NAMALWA (cell line): ENCODE measurements around the gene GCN1.

ENCODE experiments used
- DNase-seq: peaks from one replicate; pipeline ENCODE4 v3.0.0-alpha.2; 2015; ENCODE audit warnings: low spot score

GCN1 gene

DNA sequence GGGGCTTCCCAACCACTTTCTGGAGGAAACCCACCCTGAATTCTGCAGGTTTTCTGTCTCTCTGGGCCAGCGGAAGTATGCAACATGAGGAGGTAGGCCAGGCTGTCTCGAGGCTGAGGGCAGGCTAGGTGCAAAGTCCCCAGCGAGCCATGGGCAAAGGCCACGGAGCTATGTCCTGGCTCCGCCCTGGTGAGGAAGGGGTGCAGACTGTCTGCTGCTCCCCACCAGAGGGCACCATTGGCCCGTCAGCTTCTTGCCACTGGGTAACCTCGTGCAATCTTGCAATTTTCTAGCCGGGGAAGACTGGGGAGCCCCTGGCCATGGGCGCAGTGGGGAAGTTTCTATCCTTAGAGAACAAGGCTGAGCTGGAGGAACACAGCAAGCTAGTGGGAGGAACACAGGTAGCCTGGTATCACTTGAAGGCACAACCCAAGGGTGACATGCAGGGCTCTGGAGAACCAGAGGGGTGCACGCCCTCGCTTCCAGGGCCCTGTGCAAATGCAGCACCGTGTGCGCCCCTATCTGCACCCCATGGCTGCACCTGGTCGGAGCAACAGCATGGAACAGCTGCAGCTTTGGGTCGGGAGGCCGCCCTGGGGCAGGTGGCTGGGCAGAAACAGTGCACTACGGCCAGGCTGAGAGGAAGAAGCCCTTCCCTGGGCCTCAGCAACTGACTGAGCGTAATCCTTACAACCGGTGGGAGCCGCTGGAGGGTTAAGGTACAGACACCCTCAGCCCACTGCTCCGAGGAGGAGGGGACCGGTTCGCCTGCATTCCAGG, 34.0 kb upstream of the GCN1 start:
- peak; percentile 92 for DNase-seq

DNA sequence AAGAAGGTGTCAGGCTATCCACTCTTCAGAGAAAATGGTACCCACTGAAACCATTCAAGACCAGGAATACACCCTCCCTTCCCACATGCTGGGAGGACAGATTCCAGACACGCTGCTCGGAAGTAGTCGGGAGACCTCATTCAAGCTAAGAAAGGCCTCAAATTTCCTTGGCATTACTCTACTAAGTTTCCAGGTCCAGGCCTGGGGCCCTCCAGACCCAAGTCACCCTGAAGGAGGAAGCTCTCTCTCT, 33.5 kb upstream of the GCN1 start:
- DNase-seq = no peak

DNA sequence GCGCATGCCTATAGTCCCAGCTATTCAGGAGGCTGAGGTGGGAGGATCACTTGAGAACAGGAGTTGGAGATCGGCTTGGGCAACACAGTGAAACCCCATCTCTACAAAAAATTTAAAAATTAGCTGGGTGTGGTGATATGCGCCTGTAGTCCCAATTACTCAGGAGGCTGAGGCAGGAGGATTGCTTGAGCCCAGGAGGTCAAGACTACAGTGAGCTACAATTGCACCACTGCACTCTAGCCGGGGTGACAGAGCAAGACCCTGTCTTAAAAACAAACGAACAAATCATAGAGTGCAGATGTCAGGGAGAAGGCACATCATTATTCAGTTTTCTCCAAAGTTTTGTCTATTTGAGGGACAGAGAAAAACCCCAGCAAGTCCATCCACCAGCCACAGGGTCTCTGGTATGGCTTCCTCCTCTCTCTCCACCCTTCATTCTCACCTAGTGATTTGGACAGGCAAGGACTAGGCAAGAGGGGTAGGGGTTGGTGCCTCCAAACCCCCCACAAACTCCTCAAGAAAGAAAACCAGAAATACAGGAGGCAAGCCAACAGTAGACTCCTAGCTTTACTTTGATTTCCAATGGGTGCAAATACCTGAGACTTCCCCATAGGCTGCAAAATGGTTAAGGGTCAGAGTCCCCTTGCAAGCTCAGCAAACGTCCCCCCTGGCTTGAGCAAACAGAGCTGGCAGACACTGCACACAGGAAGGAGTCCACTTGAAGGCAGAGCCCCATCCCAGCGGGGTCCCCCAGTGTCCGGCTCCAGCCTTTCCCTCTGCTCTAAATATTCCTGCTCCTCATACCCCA, 32.9 kb upstream of the GCN1 start:
- no peak for DNase-seq

DNA sequence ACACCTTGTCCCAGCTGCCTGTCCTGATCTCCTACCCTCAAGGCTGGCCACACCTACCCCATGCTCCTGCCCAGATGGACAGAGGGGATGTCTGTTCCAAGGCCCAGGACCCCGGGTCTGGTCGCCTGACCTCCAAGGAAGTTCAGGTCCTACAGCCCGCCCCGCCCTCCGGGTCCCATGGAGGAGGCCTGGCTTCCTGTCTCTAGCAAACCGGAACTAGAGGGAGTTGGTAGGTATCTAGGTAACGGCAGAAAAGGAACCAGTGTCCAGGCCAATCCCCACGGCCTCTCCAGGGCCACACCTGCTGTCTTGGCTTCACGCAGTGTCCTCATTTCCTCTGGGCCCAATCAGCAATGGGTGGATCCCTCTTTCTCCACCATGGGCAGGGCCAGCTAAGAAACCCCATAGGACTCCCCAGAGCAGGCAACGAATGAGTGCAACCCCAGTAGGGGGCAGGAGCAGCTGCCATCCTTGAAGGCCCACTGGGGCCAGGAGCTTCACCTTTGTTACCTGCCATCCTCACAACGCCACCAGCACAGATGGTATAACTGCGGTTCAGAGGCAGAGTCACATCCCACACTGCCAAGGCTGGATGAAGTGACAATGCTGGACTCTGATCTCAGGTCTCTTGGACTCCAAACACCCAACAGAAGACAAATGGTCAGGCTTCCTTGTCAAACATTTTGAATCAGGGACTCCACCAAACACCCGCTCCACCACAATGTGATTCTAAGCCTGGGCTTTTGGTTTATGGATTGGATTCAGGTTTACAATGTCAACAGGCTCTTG, 31.5 kb upstream of the GCN1 start:
- no peak for DNase-seq

DNA sequence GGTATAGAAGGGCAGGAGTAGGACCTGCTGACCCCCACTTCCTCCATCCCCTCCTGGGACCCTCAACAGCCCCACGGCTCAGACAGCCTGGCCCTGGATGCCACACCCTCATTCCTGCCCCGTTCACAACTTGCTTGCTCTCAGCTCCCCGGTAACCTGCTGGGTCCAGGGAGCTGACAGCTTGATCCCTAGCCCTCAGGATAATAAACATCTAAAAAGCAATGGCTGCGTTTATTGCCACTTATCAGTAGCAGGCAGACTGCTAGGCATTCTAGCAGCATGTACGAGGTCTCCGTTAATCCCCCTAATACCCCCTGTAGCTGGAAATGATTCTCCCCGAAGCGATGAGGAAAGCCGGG, 30.7 kb upstream of the GCN1 start:
- DNase-seq = no peak

DNA sequence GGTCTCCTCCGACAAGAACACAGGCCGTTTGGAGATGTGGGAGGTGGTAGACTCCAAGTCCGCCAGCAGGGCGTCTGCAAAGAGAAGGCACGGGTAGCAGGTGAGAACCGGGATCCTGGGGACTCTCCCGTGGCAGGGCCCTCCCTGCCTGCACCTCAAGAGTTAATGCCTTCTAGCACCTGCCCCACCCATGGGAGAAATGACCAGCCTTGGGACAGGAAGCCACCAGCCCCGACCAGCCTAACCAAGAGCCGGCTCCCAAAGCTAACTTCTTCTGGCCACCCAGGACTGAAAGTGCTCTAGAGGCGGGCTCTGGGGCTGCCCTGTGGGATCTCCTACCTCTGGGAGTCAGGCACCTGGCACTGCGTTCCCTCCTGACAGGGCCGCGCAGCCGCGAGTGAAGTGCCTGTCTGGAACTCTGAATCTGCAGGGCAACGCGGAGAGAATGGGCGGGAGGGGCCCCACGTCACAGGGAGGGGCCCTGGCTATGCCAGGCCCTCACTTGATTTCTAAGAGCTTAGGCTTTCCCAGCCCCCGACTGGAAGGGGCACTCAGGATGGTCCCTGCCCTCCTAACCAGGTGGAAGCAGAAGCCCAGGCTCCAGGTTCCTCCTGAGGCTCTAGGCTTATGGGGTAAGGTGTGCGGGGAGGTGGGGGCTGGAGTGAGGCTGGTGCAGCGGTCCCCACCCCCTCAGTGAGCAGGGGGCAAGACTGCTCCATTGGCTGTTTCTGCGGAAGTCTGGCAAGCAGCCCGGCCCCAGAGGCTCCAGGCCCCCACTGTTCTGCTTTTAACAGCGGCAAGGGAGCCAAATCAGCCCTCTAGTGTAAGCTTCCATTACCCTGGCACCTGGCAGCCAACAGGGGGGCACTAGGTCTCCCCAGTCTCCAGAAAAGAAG, 30.0 kb upstream of the GCN1 start:
- DNase-seq = no peak

DNA sequence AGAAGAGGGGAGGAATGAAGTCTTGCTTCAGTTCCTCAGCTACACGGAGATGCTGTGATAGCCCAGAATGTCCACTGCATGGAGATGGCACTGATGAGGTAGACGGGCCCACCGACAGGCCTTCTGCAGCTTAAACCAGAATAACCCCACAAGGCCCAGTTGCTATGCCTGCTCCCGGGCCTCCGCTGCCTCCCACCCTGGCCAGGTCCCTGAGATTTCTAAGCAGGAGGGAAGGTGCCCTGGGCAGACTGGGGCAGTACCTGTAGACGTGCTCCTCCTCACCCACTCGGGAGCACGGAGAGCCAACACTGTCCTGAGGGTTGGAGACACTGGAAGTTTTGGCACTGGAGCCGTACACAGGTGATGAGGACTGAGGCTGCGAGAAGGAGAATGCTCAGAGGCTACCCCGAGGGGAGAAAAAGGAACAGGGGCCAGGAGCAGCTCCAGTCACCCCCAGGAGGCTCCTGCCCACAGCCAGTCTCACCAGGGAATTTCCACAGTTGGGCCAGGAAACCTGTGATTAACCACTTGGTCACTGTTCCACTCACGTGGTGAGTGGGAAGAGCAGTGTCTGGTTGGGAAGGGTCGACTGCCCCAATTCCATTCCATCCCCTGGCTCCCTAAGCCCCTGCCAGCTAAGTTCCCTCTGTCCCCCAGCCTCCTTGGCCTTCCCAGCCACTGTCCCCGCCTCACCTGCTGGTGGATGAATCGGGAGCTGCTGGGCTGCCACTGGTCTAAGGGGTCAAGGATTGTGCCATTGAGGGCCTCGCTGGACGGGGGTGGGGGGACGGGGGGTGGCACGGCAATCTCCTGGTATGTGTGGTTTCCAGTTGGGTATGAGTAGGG, 29.2 kb upstream of the GCN1 start:
- no peak for DNase-seq

DNA sequence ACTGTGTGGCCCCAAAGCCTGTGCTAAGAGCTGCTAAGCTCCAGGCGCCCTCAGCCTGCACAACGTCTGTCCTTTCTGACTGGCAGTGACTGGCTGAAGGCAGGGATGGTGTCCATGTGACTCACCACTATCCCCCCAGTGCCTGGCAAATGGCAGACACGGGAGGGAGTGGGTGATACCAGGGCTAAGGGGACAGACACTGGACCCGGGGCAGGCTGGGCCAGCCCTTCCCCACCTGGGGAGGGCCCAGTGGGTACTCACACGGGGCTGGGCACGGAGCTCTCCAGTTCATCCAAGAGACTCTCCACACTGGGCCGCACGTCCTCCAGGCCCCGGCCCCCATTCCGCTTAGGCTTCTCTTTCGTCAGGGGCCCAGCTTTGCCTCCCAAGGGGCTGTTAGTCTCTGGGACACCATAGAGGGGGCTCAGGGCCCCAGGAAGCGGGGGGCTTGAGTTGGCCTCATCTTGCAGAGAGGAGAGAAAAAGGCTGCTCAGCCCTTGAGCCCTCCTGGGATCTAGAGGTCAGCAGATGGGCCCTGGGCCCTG, 27.8 kb upstream of the GCN1 start:
- DNase-seq = no peak

DNA sequence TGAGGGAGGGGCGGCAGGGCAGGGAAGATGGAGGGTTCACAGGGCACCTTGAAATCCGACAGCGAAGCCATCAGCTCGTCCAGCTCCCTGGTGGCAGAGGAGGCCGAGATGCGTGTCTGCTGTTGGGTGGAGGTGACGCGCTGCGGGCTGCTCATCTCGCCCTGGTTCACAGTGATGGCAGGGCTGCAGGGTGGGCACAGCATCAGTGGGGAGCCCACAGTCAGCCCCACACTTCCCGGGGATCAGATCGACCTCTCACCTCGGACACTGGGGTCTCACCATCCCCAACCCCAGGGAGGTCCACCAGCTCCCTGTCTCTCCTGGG, 27.0 kb upstream of the GCN1 start:
- no peak for DNase-seq

DNA sequence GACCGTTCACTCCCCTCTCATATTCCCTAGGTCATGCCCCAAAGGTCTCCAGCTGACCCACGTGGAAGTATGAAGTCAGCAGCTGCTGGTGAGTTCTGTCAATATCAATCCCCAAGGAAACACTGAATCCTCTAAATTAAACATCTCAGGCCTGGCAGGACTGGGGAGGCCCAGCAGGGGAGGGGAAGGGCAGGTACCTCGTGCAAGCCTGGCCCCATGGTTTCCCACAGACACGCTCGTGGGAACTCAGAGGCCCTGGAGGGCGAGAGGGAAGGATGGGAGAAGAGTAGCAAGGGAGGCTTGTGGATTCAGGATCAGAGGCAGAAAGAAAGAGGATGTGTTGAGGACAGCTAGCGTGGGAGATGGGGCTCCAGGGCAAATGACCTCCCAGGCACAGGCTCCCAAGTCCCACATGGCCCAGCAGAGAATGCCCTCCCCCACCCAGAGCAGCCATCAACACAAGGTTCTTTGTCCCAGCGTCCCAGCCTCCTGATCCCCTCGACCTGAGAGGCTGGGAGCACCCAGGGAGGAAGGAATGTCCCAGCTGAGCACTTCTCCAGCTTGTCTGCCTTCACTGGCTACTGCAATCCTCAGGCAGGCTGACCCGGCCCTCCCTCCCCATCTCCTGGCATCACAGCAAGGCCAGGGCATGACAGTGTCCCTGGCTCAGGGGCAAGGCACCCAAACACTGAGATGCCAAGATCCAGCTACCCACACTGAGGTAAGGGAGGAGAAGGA, 26.5 kb upstream of the GCN1 start:
- no peak for DNase-seq

DNA sequence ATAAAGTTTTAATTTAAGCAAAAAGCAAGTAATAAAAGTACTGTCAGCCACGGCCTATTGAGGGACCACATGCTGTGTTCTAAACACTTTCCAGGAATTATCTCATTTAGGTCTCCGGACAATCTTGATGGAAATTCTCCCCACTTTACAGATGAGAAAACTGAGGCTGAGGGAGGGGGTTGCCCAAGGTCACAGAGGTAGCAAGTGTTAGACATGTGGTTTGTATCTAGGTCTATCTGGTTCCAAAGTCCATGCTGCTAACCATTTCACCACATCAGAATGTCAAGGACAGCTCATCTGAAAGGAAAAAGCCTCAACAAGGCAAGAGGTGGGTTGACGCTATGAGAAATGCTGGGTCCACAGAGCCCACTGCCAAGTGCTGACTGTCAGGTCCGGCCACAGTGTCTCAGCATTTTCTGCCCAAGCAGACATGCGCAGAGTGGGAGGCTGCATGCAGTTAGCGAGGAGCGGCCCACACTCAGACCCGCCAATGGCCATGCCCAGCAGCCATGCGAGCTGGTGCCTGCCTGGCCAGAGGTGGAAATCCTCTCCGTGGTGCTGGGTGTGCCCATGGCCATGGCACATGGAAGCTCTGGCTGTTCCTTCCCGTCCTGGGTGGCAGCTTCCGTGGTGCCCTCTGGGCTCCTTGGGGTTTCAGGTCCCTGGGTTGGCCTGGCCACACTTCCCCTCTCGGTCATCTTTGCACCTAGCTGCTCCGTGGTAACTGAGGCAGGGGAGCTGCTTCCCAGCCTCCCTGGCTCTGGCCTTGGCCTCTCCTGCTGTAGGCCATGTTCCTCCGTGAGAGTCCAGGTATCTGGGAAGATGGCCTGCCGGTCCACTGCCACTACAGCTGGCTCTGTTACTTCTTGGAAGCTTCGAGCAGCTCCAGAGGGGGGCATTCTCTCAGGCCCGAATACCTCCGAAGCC, 24.4 kb upstream of the GCN1 start:
- no peak for DNase-seq

DNA sequence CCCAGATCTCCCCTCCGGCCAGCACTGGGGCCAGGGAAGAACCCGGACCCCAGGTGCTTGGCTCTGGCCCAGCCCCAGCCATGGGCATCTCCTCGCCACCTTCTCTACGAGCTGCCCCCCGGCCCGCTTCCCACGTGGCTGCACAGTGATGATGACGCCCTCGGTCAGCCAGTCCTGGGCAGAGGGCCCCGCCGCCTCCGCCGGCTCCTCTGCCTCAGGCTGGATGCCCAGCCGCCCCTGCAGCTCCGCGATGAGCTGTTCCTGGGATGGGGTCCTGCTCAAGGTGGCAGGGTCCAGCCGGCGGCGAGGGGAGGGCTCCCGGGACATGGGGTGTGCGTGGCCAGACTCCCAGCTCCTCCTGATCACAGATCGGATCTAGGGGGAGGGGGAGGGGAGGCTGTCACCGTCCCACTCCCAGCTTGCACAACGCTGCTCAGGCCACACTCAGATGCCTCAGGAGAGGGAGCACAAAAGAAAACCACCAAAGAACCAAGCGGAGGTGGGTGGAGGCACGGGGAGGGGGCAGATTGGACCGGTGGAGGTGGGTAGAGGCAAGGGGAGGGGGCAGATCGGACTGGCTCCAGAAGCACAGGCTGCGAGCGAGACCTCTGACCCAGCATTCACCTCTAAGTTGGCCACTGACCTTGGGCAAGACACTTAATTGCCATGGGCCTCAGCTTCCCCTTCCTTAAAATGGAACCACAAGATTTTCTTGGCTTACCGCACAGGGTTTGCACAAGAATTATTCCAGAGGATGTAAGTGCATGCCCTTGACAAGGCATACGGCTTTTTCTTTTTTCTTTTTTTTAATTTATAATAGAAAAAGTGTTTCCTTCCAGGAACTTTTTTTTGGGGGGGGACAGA, 22.5 kb upstream of the GCN1 start:
- DNase-seq = no peak

DNA sequence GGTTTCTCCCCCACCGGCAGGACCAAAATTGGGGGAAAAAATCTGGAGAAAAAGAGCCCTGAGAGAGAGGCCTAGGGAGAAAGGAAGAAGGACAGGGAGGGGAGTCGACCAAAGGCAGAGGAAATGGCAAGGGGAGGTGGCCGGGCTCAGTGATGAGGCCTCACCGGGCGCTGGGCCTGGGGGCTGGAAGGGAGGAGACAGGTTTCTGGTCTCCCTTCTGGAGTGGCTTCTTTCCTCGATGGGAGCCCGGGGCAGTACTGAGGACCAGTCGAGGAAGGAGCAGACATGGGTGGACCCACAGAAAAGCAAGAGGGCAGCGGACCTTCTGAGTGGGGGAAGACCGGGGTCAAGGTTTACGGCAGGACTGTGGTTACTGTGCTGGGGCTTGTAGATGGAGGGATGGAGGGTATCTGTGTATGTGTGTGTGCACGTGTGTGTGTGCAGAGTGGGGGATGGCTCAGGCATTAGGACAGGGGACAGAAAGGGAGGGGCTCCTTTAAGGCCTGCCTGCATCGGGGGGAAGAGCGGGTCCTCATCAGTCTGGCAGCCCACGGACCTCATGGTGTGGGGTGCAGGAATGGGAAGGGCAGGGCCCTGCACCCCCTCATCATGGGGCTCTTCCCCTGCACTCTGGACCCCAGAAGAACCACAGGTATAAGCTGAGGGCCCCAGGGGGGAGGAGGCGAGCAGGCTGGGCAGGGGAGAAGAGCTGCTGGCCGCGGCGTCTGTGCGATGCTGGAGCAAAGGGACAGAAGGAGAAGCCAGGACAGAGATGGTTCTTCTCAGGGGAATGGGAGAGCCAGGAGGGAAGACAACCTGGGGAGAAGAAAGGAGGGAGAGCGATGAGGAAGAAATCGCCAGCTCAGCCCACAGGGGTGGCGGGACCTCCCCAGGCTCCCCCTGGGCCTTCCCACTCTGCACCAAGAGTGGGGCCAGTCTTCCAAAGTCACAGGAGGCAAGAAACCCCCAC, 21.5 kb upstream of the GCN1 start:
- DNase-seq = no peak

DNA sequence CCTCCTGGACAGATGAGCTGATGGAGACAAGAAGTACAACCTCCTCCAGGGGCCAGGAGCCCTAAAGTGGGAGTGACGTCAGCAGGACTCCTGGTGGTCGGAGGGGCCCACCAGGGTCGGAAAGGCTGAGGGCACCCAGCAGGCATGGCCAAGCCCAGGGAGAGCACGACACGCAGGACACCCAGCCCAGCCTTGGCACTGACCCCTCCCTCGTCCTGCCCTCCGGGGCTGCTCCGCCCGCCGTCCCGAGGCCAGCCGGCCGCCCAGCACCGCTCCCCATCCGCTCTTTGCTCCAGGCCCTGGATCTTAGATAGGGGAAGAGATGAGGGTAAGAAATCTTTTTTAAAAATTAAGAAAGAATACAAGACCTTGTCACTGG, 20.8 kb upstream of the GCN1 start:
- DNase-seq = no peak

DNA sequence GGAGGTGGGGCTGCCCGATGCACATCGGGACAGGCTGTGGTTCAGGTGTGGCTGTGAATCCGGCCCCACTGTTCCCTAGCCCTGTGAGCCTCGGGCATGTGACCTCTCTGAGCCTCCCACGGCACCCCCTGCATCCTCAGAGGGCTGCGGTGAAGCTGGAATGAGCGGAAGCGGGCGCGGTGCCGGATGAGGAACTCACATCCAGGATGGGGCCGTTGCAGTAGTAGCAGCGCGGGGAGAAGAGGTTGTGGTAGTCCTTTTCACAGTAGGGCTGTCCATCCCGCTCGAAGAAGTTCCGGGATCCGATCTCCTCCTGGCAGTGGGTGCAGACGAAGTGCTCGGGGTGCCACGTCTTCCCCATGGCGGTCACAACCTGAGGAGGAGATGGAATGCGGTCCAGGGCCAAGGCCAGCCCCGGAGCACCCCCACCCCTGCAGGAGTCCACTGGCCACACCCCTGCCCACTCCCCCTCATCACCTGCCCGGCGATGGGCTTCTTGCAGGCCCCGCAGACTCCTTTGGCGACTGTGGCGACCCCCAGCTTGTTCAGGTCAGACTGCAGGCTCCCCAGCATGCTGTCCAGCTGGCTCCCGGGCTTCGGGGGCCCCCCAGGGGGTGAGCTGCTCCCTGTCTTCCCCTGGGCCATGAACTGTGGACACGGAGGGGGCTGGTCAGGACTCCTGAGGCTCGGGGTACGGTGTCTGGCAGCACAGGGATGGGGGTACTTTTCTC, 20.3 kb upstream of the GCN1 start:
- no peak for DNase-seq

DNA sequence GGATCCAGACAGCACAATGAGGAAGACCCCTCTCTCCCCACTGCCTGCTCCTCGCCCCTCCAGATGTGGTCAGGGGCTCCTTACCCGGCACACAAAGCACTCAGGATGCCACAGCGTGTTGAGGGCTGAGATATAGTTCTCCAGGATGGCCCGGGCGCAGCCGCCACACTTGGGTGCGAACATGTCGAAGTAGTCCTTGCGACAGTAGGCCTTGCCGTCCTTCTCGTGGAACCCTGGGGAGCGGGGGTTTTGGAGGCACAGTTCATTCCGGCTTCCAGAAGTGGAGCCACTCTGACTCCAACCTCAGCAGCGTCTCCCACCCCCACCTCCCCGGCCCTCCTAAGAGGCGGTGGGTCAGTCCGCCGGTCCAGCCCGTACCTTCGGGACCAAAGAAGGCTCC, 19.2 kb upstream of the GCN1 start:
- DNase-seq = no peak
